GM23248 (cell line): ENCODE data around the gene MDGA2.

Experiments used
- EZH2 ChIP-seq: fragments of 200-600 bp; sonication (generic); IDR thresholded peaks from 2 replicates; pipeline ENCODE4 v1.6.1; 2018; ENCODE audit warnings: antibody characterized with exemption, mild to moderate bottlenecking; ENCODE audit not compliant: insufficient read depth, poor library complexity, severe bottlenecking
- EZH2phosphoT487 ChIP-seq: fragments of 200-600 bp; sonication (generic); IDR thresholded peaks from 2 replicates; pipeline ENCODE4 v1.6.1; 2018; ENCODE audit warnings: antibody characterized with exemption, moderate library complexity, mild to moderate bottlenecking, low read depth; ENCODE audit not compliant: insufficient read depth

- TF ChIP-seq EZH2phosphoT487 (no peak), EZH2 (no peak)
Measured at GRCh38 chr14:46920542-46920941, 754.9 kb downstream of the MDGA2 start.
